Left lung (tissue), 10 donors: ENCODE data around the gene DDX51. TPM values are rescaled to one million over a fixed set of nuclear protein-coding genes. Genes with fewer than 3 reads are reported as not detected.

Experiments
- ATAC-seq: fragments of 200-7000 bp; cut with Tn5 transposase; one replicate; pipeline ENCODE4 v1.9.1; 2020; ENCODE audit warnings: moderate library complexity
- DNase-seq, 4 donors: peaks; one replicate each; pipeline ENCODE4 v3.0.0-alpha.2; 2013 to 2020
- H3K27ac ChIP-seq, 2 donors: fragments of 200-600 bp; sonication (generic) in 1 of 2; one replicate each; pipeline versions ENCODE4 v1.5.0 to v1.8.0; 2020 to 2021
- H3K27me3 ChIP-seq, 2 donors: fragments of 200-600 bp; sonication (generic) in 1 of 2; one replicate each; pipeline versions ENCODE4 v1.5.0 to v1.8.0; 2020 to 2021
- H3K36me3 ChIP-seq, 2 donors: fragments of 200-600 bp; sonication (generic) in 1 of 2; one replicate each; pipeline versions ENCODE4 v1.5.0 to v1.8.0; 2020 to 2021
- H3K4me1 ChIP-seq, 2 donors: fragments of 200-600 bp; one replicate each; pipeline ENCODE4 v1.8.0; 2021
- H3K4me3 ChIP-seq, 2 donors: fragments of 200-600 bp; sonication (generic) in 1 of 2; one replicate each; pipeline versions ENCODE4 v1.5.0 to v1.8.0; 2020 to 2021; ENCODE audit warnings: mild to moderate bottlenecking in 1 of 2
- H3K9me3 ChIP-seq, 2 donors: fragments of 200-600 bp; sonication (generic) in 1 of 2; one replicate each; pipeline versions ENCODE4 v1.5.0 to v1.8.0; 2020 to 2021
- CTCF ChIP-seq, 2 donors: fragments of 200-600 bp; sonication (generic) in 1 of 2; IDR thresholded peaks; one replicate each; pipeline versions ENCODE4 v1.5.0 to v1.8.0; 2021; ENCODE audit warnings: antibody characterized with exemption in 2 of 2
- intact Hi-C, 2 donors: fragments of 100-400 bp; cut with DNase I; formaldehyde crosslinking; loops; one replicate each; pipeline versions ENCODE4 v1.11.2 to v1.14.2; 2022
- polyA plus RNA-seq, 6 donors: library from polyadenylated mRNA; unstranded; fragments of 120-200 nt; gene quantifications; one replicate each; pipeline ENCODE4 v1.2.1, GENCODE V29; 2013; ENCODE audit not compliant: insufficient read length in 6 of 6
- total RNA-seq, 2 donors: library from RNA; stranded (reverse); fragmentation: NEBNext Ultra II Directional; extraction: Animal tissue kit (Norgen Biotek cat#: 25700); gene quantifications; one replicate each; pipeline ENCODE4 v1.2.1, GENCODE V29; 2021
- donor health status: DM: no; HTN: yes; CAD: no.
- donor health status: DM: no; HTN: no; CAD: no.

The DDX51 gene
- total and polyA plus RNA-seq, 8 donors = 11.7 to 27.6 (median 18.6) TPM

- H3K4me3 ChIP-seq = peak overlapping the region; percentile 37 to 55
- DNase-seq = no peak
- ATAC-seq = peak; percentile 43
- peak overlapping the region; percentile 67 to 72 for H3K27ac ChIP-seq
- TF ChIP-seq CTCF (IDR thresholded peaks at IDR 0.05) = no peak
- peaks cover 0 to 80% of the 10 kb centered on the region in 2 donors for H3K27me3 ChIP-seq
- peaks cover 5 to 33% of the 10 kb centered on the region in 2 donors for H3K4me1 ChIP-seq
- intact Hi-C loops = no loop called here
- H3K36me3 ChIP-seq = no peaks in the 10 kb centered on the region
- peaks cover 0 to 14% of the 10 kb centered on the region in 2 donors for H3K9me3 ChIP-seq
Measured at GRCh38 chr12:132190012-132190755, 46.1 kb upstream of the DDX51 start.

GRCh38 chr12:132189378-132190011 is 45.4 kb upstream of the DDX51 start:
- TF ChIP-seq CTCF (IDR thresholded peaks at IDR 0.05) = peak in 1 of 2 donors; percentile 11
- H3K9me3 ChIP-seq = peaks cover 0 to 14% of the 10 kb centered on the region in 2 donors
- H3K36me3 ChIP-seq = no peaks in the 10 kb centered on the region
- intact Hi-C loops = no loop called here
- H3K4me1 ChIP-seq = peaks cover 5 to 33% of the 10 kb centered on the region in 2 donors
- peak overlapping the region; percentile 37 to 55 for H3K4me3 ChIP-seq
- ATAC-seq (peak; percentile 98), DNase-seq (peak; percentile 77 to 97 (median 90))
- peaks cover 0 to 84% of the 10 kb centered on the region in 2 donors for H3K27me3 ChIP-seq
- peak overlapping the region; percentile 67 to 72 for H3K27ac ChIP-seq

DNA sequence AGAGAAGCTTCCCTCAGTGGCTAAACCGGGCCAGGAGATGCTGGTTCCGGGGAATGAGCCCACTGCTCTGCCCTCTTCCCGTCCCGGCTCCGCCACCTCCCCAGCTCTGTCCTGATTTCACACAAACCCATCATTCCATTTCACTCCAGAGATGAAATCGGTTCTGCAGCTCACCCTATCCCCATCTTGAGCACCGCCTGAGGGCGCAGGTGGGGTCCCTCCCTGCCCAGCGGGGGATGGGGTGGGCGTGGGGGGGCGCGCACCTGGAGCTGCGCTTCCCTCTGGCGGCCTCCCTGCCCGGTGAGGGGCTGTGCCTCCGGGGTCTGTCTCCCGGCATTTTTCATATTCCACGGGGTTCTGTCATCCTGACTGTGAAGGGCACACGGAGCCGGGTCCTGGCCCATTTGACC is 44.8 kb upstream of the DDX51 start:
- no peak for ATAC-seq
- no peaks in the 10 kb centered on the region for H3K36me3 ChIP-seq
- H3K9me3 ChIP-seq = peaks cover 0 to 9% of the 10 kb centered on the region in 2 donors
- TF ChIP-seq CTCF (IDR thresholded peaks at IDR 0.05) = no peak
- DNase-seq = peak in 1 of 4 donors; percentile 71
- H3K27ac ChIP-seq = peak overlapping the region; percentile 67 to 72
- peaks cover 5 to 33% of the 10 kb centered on the region in 2 donors for H3K4me1 ChIP-seq
- peak overlapping the region; percentile 37 to 55 for H3K4me3 ChIP-seq
- intact Hi-C loops = no loop called here
- peaks cover 0 to 87% of the 10 kb centered on the region in 2 donors for H3K27me3 ChIP-seq

DNA sequence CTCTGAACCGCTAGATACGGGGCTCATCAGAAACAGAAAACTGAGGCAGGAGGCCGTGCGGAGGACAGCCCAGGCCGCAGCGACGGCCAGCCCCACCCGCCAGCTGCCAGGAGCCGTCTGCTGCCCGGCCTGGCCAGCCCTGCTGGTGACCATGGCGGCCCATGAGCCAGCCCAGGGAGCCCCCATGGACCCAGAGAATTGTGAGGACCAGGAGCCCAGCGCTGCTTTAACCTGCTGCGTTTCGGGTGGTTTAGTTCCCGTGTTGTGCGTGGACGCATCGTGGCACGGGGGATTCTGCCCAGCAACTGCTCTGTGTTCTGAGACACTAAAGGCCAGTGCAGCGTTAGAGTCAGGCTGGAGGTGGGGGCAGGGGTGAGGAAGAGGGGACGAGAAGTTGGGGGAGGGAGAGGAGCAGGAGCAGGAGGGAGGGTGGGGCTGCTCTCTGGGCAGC is 44.4 kb upstream of the DDX51 start:
- peak in 1 of 4 donors; percentile 62 for DNase-seq
- no peaks in the 10 kb centered on the region for H3K36me3 ChIP-seq
- peaks cover 0 to 4% of the 10 kb centered on the region in 2 donors for H3K9me3 ChIP-seq
- peaks cover 0 to 91% of the 10 kb centered on the region in 2 donors for H3K27me3 ChIP-seq
- intact Hi-C loops = no loop called here
- no peak overlapping the region for H3K27ac ChIP-seq
- TF ChIP-seq CTCF (IDR thresholded peaks at IDR 0.05) = no peak
- H3K4me3 ChIP-seq = no peak overlapping the region
- no peak for ATAC-seq
- peaks cover 5 to 33% of the 10 kb centered on the region in 2 donors for H3K4me1 ChIP-seq
